Transverse colon (tissue), 3 donors: ENCODE data around the gene ITGB6.

Experiments used
- CTCF ChIP-seq, 5 experiments: fragments of 200-600 bp in 3 of 5; fragments of 450-650 bp in 2 of 5; sonication (generic) in 3 of 5; IDR thresholded peaks; 1 replicate in 2 of 5; 2 replicates in 3 of 5; pipeline ENCODE4 v1.5.1; 2016 to 2017; ENCODE audit warnings: antibody characterized with exemption in 5 of 5, inconsistent platforms in 3 of 5, mild to moderate bottlenecking in 2 of 5, moderate library complexity in 1 of 5
- EP300 ChIP-seq: sonication (generic); formaldehyde crosslinking; IDR thresholded peaks from one replicate; pipeline ENCODE4 v1.6.1; 2017; ENCODE audit warnings: antibody characterized with exemption, low read depth
- POLR2A ChIP-seq: fragments of 450-650 bp; IDR thresholded peaks from one replicate; pipeline ENCODE4 v1.6.1; 2016; ENCODE audit warnings: antibody characterized with exemption, mild to moderate bottlenecking, moderate library complexity

GRCh38 chr2:160108646-160109045 lies 91.4 kb downstream of the ITGB6 start:
- TF ChIP-seq POLR2A, result no peak
- TF ChIP-seq CTCF (IDR thresholded peaks at IDR 0.05), result no peak
- TF ChIP-seq EP300, result no peak
